AML-193 (cell line): ENCODE data around the gene GDF11.

Source experiments
- DNase-seq, 2 experiments: peaks; one replicate each; lab custom pipeline; 2025; lab: John Stamatoyannopoulos, UW

GDF11 gene

GRCh38 chr12:55742719-55743405 is at the start of gene GDF11:
Gene GDF11, plus strand, starts transcription at chr12:55743122. Its CDS starts 195 bp downstream, at chr12:55743317.
- DNase-seq = peak; percentile 55 to 58

GRCh38 chr12:55693323-55694187 is 49.4 kb upstream of the GDF11 start:
- no peak for DNase-seq

GRCh38 chr12:55694188-55694515 is 48.8 kb upstream of the GDF11 start:
- DNase-seq = no peak

- DNase-seq = no peak
These were observed 48.3 kb upstream of the GDF11 start for GRCh38 chr12:55694651-55695050.

- DNase-seq = no peak
These were observed 47.6 kb upstream of the GDF11 start for GRCh38 chr12:55695349-55695748.

GRCh38 chr12:55696141-55696540 is 46.8 kb upstream of the GDF11 start:
- DNase-seq = no peak

- DNase-seq = no peak
These were observed 46.0 kb upstream of the GDF11 start for GRCh38 chr12:55696796-55697462.

- no peak for DNase-seq
These were observed 45.2 kb upstream of the GDF11 start for GRCh38 chr12:55697686-55698085.

GRCh38 chr12:55698241-55698955 is 44.5 kb upstream of the GDF11 start:
- DNase-seq = no peak

- no peak for DNase-seq
These were observed 44.0 kb upstream of the GDF11 start for GRCh38 chr12:55698965-55699364.

GRCh38 chr12:55699471-55700055 is 43.4 kb upstream of the GDF11 start:
- no peak for DNase-seq

GRCh38 chr12:55700255-55701018 is 42.5 kb upstream of the GDF11 start:
- peak; percentile 64 to 70 for DNase-seq

- DNase-seq = no peak
These were observed 40.1 kb upstream of the GDF11 start for GRCh38 chr12:55702861-55703260.

- DNase-seq = no peak
These were observed 39.6 kb upstream of the GDF11 start for GRCh38 chr12:55703288-55703687.

GRCh38 chr12:55703901-55704761 is 38.8 kb upstream of the GDF11 start:
- DNase-seq = no peak

GRCh38 chr12:55704824-55705718 is 37.9 kb upstream of the GDF11 start:
- no peak for DNase-seq

GRCh38 chr12:55705782-55706402 is 37.0 kb upstream of the GDF11 start:
- no peak for DNase-seq

GRCh38 chr12:55706568-55707218 is 36.2 kb upstream of the GDF11 start:
- DNase-seq = no peak
